Measurements from ENCODE around the gene TMEM79. TPM values are rescaled to one million over a fixed set of nuclear protein-coding genes. Genes with fewer than 3 reads are reported as not detected.

The TMEM79 gene
- total RNA-seq, 1 experiment from 2014 or later: 10.7 TPM

DNA sequence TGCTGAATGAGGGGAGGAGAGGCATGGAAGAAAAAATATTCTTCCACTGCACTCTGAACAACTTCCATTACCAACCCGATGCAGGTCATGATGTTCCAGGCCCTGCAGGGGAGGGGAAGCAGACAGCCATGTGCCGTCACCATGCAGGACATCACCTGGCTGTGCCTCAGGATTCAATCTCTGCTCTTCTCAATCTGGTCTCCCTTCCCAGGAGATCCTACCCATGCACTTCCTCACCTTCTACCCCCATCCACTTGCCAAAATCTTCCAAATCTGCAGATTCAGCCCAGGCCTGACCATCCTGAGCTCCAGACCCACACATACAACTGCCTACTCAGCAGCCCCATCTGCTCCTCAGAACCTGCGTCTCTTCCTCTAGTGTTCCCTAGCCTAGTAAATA, 30.5 kb upstream of the TMEM79 start:
- DNase-seq: no peak
- Mint-ChIP-seq H3K4me1 (ENCODE audit: low read depth, unreplicated experiment) (no peaks in the 10 kb centered on the region), H3K27me3 (ENCODE audit: insufficient read depth, unreplicated experiment) (no peaks in the 10 kb centered on the region), H3K27ac (ENCODE audit: unreplicated experiment) (no peak overlapping the region), H3K36me3 (ENCODE audit: insufficient read depth, unreplicated experiment) (peaks cover 84% of the 10 kb centered on the region), H3K4me3 (ENCODE audit: unreplicated experiment) (no peak overlapping the region), H3K9me3 (ENCODE audit: unreplicated experiment) (no peaks in the 10 kb centered on the region)
- no TSS peak for BruUV-seq (replicated peaks)
- no peak overlapping the region for H3K4me3 ChIP-seq (ENCODE audit: low read depth, low read length)
- ChIA-PET POLR2A (no interaction called here), CTCF (interaction anchor here (0.6 kb wide), 1 partner anchor 22 kb away, joined by 11 read pairs; no protein-coding TSS in a partner anchor)
- TF ChIP-seq CTCF (IDR thresholded peaks at IDR 0.05; ENCODE audit: insufficient read depth in 1 of 2, low read depth in 1 of 2, low read length in 1 of 2, severe bottlenecking in 1 of 2, unreplicated experiment in 1 of 2): no peak
- H3K4me1 ChIP-seq: no peaks in the 10 kb centered on the region
- no peaks in the 10 kb centered on the region for H3K27me3 ChIP-seq (replicated peaks; ENCODE audit: control insufficient read depth, insufficient read depth, low read length)
- intact Hi-C loops (cut with micrococcal nuclease; ENCODE audit: unreplicated experiment): no loop called here
- no peaks in the 10 kb centered on the region for H3K9me3 ChIP-seq
- peaks cover 8% of the 10 kb centered on the region for H3K36me3 ChIP-seq (ENCODE audit: control insufficient read depth, insufficient read depth, low read length)

- Mint-ChIP-seq H3K27ac (ENCODE audit: unreplicated experiment) (no peak overlapping the region), H3K4me3 (ENCODE audit: unreplicated experiment) (no peak overlapping the region), H3K36me3 (ENCODE audit: insufficient read depth, unreplicated experiment) (peaks cover 84% of the 10 kb centered on the region), H3K27me3 (ENCODE audit: insufficient read depth, unreplicated experiment) (no peaks in the 10 kb centered on the region), H3K4me1 (ENCODE audit: low read depth, unreplicated experiment) (no peaks in the 10 kb centered on the region), H3K9me3 (ENCODE audit: unreplicated experiment) (no peaks in the 10 kb centered on the region)
- H3K27me3 ChIP-seq (replicated peaks; ENCODE audit: control insufficient read depth, insufficient read depth, low read length): no peaks in the 10 kb centered on the region
- H3K4me3 ChIP-seq (ENCODE audit: low read depth, low read length): no peak overlapping the region
- BruUV-seq (replicated peaks): no TSS peak
- no peaks in the 10 kb centered on the region for H3K4me1 ChIP-seq
- intact Hi-C loops (cut with micrococcal nuclease; ENCODE audit: unreplicated experiment): no loop called here
- H3K9me3 ChIP-seq: no peaks in the 10 kb centered on the region
- H3K36me3 ChIP-seq (ENCODE audit: control insufficient read depth, insufficient read depth, low read length): peaks cover 12% of the 10 kb centered on the region
- CTCF ChIA-PET: interaction anchor here (0.6 kb wide), 1 partner anchor 33 kb away, joined by 5 read pairs; no protein-coding TSS in a partner anchor
- POLR2A ChIA-PET: no interaction called here
- TF ChIP-seq CTCF (IDR thresholded peaks at IDR 0.05; ENCODE audit: insufficient read depth in 1 of 2, low read depth in 1 of 2, low read length in 1 of 2, severe bottlenecking in 1 of 2, unreplicated experiment in 1 of 2): no peak
- DNase-seq: no peak
These were observed 26.4 kb upstream of the TMEM79 start for GRCh38 chr1:156257711-156258110.

- no peak for TF ChIP-seq CTCF (IDR thresholded peaks at IDR 0.05; ENCODE audit: insufficient read depth in 1 of 2, low read depth in 1 of 2, low read length in 1 of 2, severe bottlenecking in 1 of 2, unreplicated experiment in 1 of 2)
- intact Hi-C loops (cut with micrococcal nuclease; ENCODE audit: unreplicated experiment): no loop called here
- Mint-ChIP-seq H3K27me3 (ENCODE audit: insufficient read depth, unreplicated experiment) (no peaks in the 10 kb centered on the region), H3K4me3 (ENCODE audit: unreplicated experiment) (no peak overlapping the region), H3K9me3 (ENCODE audit: unreplicated experiment) (no peaks in the 10 kb centered on the region), H3K36me3 (ENCODE audit: insufficient read depth, unreplicated experiment) (peaks cover 84% of the 10 kb centered on the region), H3K4me1 (ENCODE audit: low read depth, unreplicated experiment) (no peaks in the 10 kb centered on the region), H3K27ac (ENCODE audit: unreplicated experiment) (no peak overlapping the region)
- Histone ChIP-seq H3K9me3 (no peaks in the 10 kb centered on the region), H3K4me1 (no peaks in the 10 kb centered on the region), H3K4me3 (ENCODE audit: low read depth, low read length) (no peak overlapping the region), H3K36me3 (ENCODE audit: control insufficient read depth, insufficient read depth, low read length) (peaks cover 13% of the 10 kb centered on the region), H3K27me3 (replicated peaks; ENCODE audit: control insufficient read depth, insufficient read depth, low read length) (no peaks in the 10 kb centered on the region)
- BruUV-seq (replicated peaks): no TSS peak
- no peak for DNase-seq
- CTCF ChIA-PET: no interaction called here
- POLR2A ChIA-PET: no interaction called here
These were observed 25.3 kb upstream of the TMEM79 start for GRCh38 chr1:156258859-156259258.
